ENCODE measurements around the gene MSI2. TPM values are rescaled to one million over a fixed set of nuclear protein-coding genes. Genes with fewer than 3 reads are reported as not detected.

MSI2 gene
- total RNA-seq, 1 experiment from 2014 or later = 76.6 TPM

- Histone ChIP-seq H3K36me3 (no peaks in the 10 kb centered on the region; the same call in 1 of the 2 replicates), H3K4me3 (no peak overlapping the region), H3K4me1 (peaks cover 14% of the 10 kb centered on the region), H3K9me3 (replicated peaks) (no peaks in the 10 kb centered on the region), H3K27me3 (no peaks in the 10 kb centered on the region), H3K27ac (no peak overlapping the region)
- no peak for DNase-seq
Measured at GRCh38 chr17:57600074-57600473, 343.8 kb downstream of the MSI2 start.

- Histone ChIP-seq H3K4me3 (no peak overlapping the region), H3K4me1 (peaks cover 24% of the 10 kb centered on the region), H3K27me3 (no peaks in the 10 kb centered on the region), H3K9me3 (replicated peaks) (no peaks in the 10 kb centered on the region), H3K36me3 (no peaks in the 10 kb centered on the region; the same call in 1 of the 2 replicates), H3K27ac (no peak overlapping the region)
- DNase-seq = no peak
Measured at GRCh38 chr17:57601143-57601735, 344.9 kb downstream of the MSI2 start.

GRCh38 chr17:57602896-57603295 is 346.6 kb downstream of the MSI2 start:
- H3K27ac ChIP-seq = no peak overlapping the region
- H3K27me3 ChIP-seq = no peaks in the 10 kb centered on the region
- no peak overlapping the region for H3K4me3 ChIP-seq
- H3K9me3 ChIP-seq (replicated peaks) = no peaks in the 10 kb centered on the region
- peaks cover 22% of the 10 kb centered on the region for H3K4me1 ChIP-seq
- no peak for DNase-seq
- H3K36me3 ChIP-seq = no peaks in the 10 kb centered on the region; the same call in 1 of the 2 replicates

GRCh38 chr17:57603546-57603945 is 347.2 kb downstream of the MSI2 start:
- Histone ChIP-seq H3K27ac (no peak overlapping the region), H3K4me1 (peaks cover 22% of the 10 kb centered on the region), H3K4me3 (no peak overlapping the region), H3K36me3 (no peaks in the 10 kb centered on the region; the same call in 1 of the 2 replicates), H3K27me3 (no peaks in the 10 kb centered on the region), H3K9me3 (replicated peaks) (no peaks in the 10 kb centered on the region)
- no peak for DNase-seq

- H3K4me1 ChIP-seq = peaks cover 22% of the 10 kb centered on the region
- H3K36me3 ChIP-seq = no peaks in the 10 kb centered on the region; the same call in 1 of the 2 replicates
- H3K27me3 ChIP-seq = no peaks in the 10 kb centered on the region
- DNase-seq = no peak
- no peak overlapping the region for H3K4me3 ChIP-seq
- H3K9me3 ChIP-seq (replicated peaks) = no peaks in the 10 kb centered on the region
- no peak overlapping the region for H3K27ac ChIP-seq
Measured at GRCh38 chr17:57603978-57604377, 347.7 kb downstream of the MSI2 start.

- DNase-seq = peak; percentile 62 to 74
- peak overlapping the region; percentile 39 for H3K27ac ChIP-seq
Measured at GRCh38 chr17:57604771-57605674, 348.7 kb downstream of the MSI2 start.

GRCh38 chr17:57605675-57606105 is 349.4 kb downstream of the MSI2 start:
- H3K4me1 ChIP-seq = peaks cover 22% of the 10 kb centered on the region
- H3K27ac ChIP-seq = peak overlapping the region; percentile 39
- H3K27me3 ChIP-seq = no peaks in the 10 kb centered on the region

More at GRCh38 chr17:57604771-57605674, 348.7 kb downstream of the MSI2 start:
- no peaks in the 10 kb centered on the region for H3K9me3 ChIP-seq (replicated peaks)
- no peaks in the 10 kb centered on the region for H3K27me3 ChIP-seq
- H3K4me3 ChIP-seq = peak overlapping the region; percentile 10; the same call in 1 of the 2 replicates
- H3K36me3 ChIP-seq = no peaks in the 10 kb centered on the region; the same call in 1 of the 2 replicates
- H3K4me1 ChIP-seq = peaks cover 22% of the 10 kb centered on the region

GRCh38 chr17:57606111-57606875 is 350.0 kb downstream of the MSI2 start:
- H3K27ac ChIP-seq = peak overlapping the region; percentile 39
- no peaks in the 10 kb centered on the region for H3K36me3 ChIP-seq
- DNase-seq = no peak
- H3K4me3 ChIP-seq = no peak overlapping the region
- peaks cover 22% of the 10 kb centered on the region for H3K4me1 ChIP-seq
- no peaks in the 10 kb centered on the region for H3K9me3 ChIP-seq (replicated peaks)
- no peaks in the 10 kb centered on the region for H3K27me3 ChIP-seq

More at GRCh38 chr17:57605675-57606105, 349.4 kb downstream of the MSI2 start:
- Histone ChIP-seq H3K36me3 (no peaks in the 10 kb centered on the region), H3K9me3 (replicated peaks) (no peaks in the 10 kb centered on the region), H3K4me3 (no peak overlapping the region)
- peak in 1 of 2 experiments; percentile 88 for DNase-seq

GRCh38 chr17:57607553-57608120 is 351.3 kb downstream of the MSI2 start:
- no peaks in the 10 kb centered on the region for H3K27me3 ChIP-seq
- peaks cover 22% of the 10 kb centered on the region for H3K4me1 ChIP-seq
- H3K27ac ChIP-seq = no peak overlapping the region
- DNase-seq = peak in 1 of 2 experiments; percentile 26
- no peaks in the 10 kb centered on the region for H3K36me3 ChIP-seq
- no peak overlapping the region for H3K4me3 ChIP-seq
- H3K9me3 ChIP-seq (replicated peaks) = no peaks in the 10 kb centered on the region

GRCh38 chr17:57608369-57609124 is 352.2 kb downstream of the MSI2 start:
- no peak overlapping the region for H3K27ac ChIP-seq
- no peak for DNase-seq
- no peaks in the 10 kb centered on the region for H3K9me3 ChIP-seq (replicated peaks)
- no peak overlapping the region for H3K4me3 ChIP-seq
- no peaks in the 10 kb centered on the region for H3K27me3 ChIP-seq
- H3K4me1 ChIP-seq = peaks cover 22% of the 10 kb centered on the region
- no peaks in the 10 kb centered on the region for H3K36me3 ChIP-seq

- no peak overlapping the region for H3K27ac ChIP-seq
- no peaks in the 10 kb centered on the region for H3K27me3 ChIP-seq
- H3K4me3 ChIP-seq = no peak overlapping the region
- no peaks in the 10 kb centered on the region for H3K9me3 ChIP-seq (replicated peaks)
- no peaks in the 10 kb centered on the region for H3K36me3 ChIP-seq
- peaks cover 20% of the 10 kb centered on the region for H3K4me1 ChIP-seq
- DNase-seq = no peak
Measured at GRCh38 chr17:57609125-57609877, 353.0 kb downstream of the MSI2 start.

GRCh38 chr17:57609878-57610270 is 353.6 kb downstream of the MSI2 start:
- Histone ChIP-seq H3K4me3 (no peak overlapping the region), H3K4me1 (peaks cover 17% of the 10 kb centered on the region), H3K27ac (no peak overlapping the region), H3K36me3 (no peaks in the 10 kb centered on the region), H3K9me3 (replicated peaks) (no peaks in the 10 kb centered on the region), H3K27me3 (no peaks in the 10 kb centered on the region)
- DNase-seq = no peak

All from SJCRH30 (cell line).